OCI-LY7 (cell line): ENCODE results near the gene FOXC2.

Experiments
- CTCF ChIP-seq: fragments of 200-600 bp; sonication (generic); conservative IDR thresholded peaks from 2 replicates; pipeline ENCODE4 v1.5.1; 2014; ENCODE audit warnings: mild to moderate bottlenecking, antibody characterized with exemption, low read length, moderate library complexity, mixed read lengths
- EZH2phosphoT487 ChIP-seq: fragments of 200-600 bp; sonication (generic); IDR thresholded peaks from 2 replicates; pipeline ENCODE4 v1.6.1; 2018; ENCODE audit warnings: low read depth, borderline replicate concordance, mild to moderate bottlenecking, mixed run types, antibody characterized with exemption, low read length, moderate library complexity, mixed read lengths

GRCh38 chr16:86549893-86550190 lies 16.8 kb upstream of the FOXC2 start:
- TF ChIP-seq CTCF, result no peak
- TF ChIP-seq EZH2phosphoT487, result no peak
